ENCODE data around the gene ITIH3.

The ITIH3 gene

DNA sequence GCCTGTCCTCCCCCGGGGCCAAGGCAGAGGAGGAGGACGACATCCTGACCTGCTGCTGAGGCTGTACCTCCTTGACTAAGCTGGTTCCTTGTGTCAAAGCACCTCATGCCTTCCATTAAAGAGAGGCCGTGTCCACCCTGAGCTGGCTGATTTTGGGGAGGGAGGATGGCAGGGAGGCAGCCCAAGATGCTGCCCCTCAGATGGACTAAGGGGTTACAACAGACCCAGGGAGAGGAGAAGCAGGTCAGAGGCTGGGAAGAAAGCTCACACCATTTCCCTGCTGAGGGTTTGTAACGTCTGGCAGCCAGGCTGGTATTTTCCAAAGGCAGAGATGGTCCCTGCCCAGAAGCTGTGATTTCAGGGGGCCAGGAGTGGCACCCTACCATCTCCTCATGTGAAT lies 2.7 kb upstream of the ITIH3 start:
- no peak for DNase-seq (ENCODE audit: low read depth, low spot score)
- H3K27me3 ChIP-seq (ENCODE audit: insufficient read depth, insufficient read length), result peaks cover 5% of the 10 kb centered on the region
- H3K4me1 ChIP-seq (ENCODE audit: insufficient read depth, insufficient read length), result peaks cover 4% of the 10 kb centered on the region
- H3K9me3 ChIP-seq (ENCODE audit: insufficient read depth, low read length), result no peaks in the 10 kb centered on the region
- H3K9ac ChIP-seq (ENCODE audit: insufficient read length, low read depth), result no peak overlapping the region
- H3K36me3 ChIP-seq (ENCODE audit: insufficient read depth, insufficient read length, low read length), result no peaks in the 10 kb centered on the region
- no peak overlapping the region for H3K4me3 ChIP-seq (ENCODE audit: insufficient read length, low read depth)
- TF ChIP-seq SUZ12 (IDR thresholded peaks at IDR 0.05; ENCODE audit: extremely low read depth, insufficient read depth, insufficient read length), result no peak
- no peak for TF ChIP-seq ZNF274 (IDR thresholded peaks at IDR 0.05; ENCODE audit: low read depth, low read length)
- TF ChIP-seq YY1 (IDR thresholded peaks at IDR 0.05; ENCODE audit: insufficient read depth, insufficient read length), result no peak

DNA sequence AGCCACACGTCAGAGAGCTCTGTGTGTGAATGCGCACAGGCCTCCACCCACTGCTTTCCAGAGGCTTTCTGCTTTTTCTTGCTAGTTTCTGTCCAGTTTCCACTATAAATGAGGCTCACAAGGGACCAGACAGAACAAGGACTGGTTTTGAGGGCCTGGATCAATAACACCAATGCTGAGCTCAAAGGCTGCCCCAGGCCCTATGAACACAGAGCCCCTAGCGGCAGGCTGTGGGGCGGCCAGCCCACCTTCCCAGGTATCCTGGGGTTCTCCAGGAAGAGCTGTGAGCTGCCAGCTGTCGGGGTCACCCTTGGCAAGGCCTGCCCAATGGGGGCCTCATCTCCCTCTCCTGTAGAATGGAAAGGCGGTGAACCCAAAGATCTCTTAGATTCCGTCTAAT lies 2.2 kb upstream of the ITIH3 start:
- TF ChIP-seq SUZ12 (IDR thresholded peaks at IDR 0.05; ENCODE audit: extremely low read depth, insufficient read depth, insufficient read length) (no peak), ZNF274 (IDR thresholded peaks at IDR 0.05; ENCODE audit: low read depth, low read length) (no peak), YY1 (IDR thresholded peaks at IDR 0.05; ENCODE audit: insufficient read depth, insufficient read length) (no peak)
- no peak overlapping the region for H3K4me3 ChIP-seq (ENCODE audit: insufficient read length, low read depth)
- no peak for DNase-seq (ENCODE audit: low read depth, low spot score)
- no peaks in the 10 kb centered on the region for H3K9me3 ChIP-seq (ENCODE audit: insufficient read depth, low read length)
- H3K9ac ChIP-seq (ENCODE audit: insufficient read length, low read depth), result no peak overlapping the region
- peaks cover 4% of the 10 kb centered on the region for H3K4me1 ChIP-seq (ENCODE audit: insufficient read depth, insufficient read length)
- peaks cover 5% of the 10 kb centered on the region for H3K27me3 ChIP-seq (ENCODE audit: insufficient read depth, insufficient read length)
- no peaks in the 10 kb centered on the region for H3K36me3 ChIP-seq (ENCODE audit: insufficient read depth, insufficient read length, low read length)

DNA sequence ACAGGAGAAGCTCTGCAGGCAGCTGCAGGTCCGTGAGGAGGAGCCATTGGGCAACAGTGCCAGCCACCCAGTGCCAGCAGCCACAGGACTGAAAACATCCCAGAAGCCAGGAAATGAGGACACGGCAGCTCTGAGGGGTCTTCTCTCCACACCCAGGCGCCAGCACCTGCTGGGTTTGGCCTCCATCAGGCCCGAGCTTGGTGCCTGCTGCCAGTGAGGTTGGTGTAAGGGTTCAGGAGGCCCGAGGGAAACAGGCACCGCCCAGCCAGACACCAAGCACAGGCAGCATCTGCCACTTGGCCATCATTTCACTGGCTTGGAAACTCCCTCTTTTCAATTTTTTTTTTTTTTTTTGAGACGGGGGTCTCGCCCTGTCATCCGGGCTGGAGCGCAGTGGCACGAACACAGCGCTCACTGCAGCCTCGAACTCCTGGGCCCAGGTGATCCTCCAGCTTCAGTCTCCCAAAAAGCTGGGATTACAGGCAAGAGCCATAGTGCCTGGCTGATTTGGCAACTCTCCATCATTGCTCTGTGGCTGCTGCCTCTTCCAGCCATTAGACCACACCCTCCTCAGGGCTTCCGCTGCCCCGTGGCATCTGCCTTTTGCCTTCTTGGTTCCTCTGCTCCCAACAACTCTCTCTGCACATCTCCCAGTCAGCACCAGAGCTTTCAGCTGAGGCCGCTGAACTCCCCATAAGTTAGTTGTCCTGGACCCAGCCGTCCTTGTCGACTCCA lies 1.5 kb upstream of the ITIH3 start:
- Histone ChIP-seq H3K36me3 (ENCODE audit: insufficient read depth, insufficient read length, low read length) (no peaks in the 10 kb centered on the region), H3K9me3 (ENCODE audit: insufficient read depth, low read length) (no peaks in the 10 kb centered on the region), H3K27me3 (ENCODE audit: insufficient read depth, insufficient read length) (peaks cover 5% of the 10 kb centered on the region), H3K9ac (ENCODE audit: insufficient read length, low read depth) (no peak overlapping the region), H3K4me3 (ENCODE audit: insufficient read length, low read depth) (no peak overlapping the region), H3K4me1 (ENCODE audit: insufficient read depth, insufficient read length) (peaks cover 4% of the 10 kb centered on the region)
- DNase-seq (ENCODE audit: low read depth, low spot score), result no peak
- no peak for TF ChIP-seq SUZ12 (IDR thresholded peaks at IDR 0.05; ENCODE audit: extremely low read depth, insufficient read depth, insufficient read length)
- no peak for TF ChIP-seq ZNF274 (IDR thresholded peaks at IDR 0.05; ENCODE audit: low read depth, low read length)
- no peak for TF ChIP-seq YY1 (IDR thresholded peaks at IDR 0.05; ENCODE audit: insufficient read depth, insufficient read length)

- Histone ChIP-seq H3K36me3 (ENCODE audit: insufficient read depth, insufficient read length, low read length) (no peaks in the 10 kb centered on the region), H3K4me3 (ENCODE audit: insufficient read length, low read depth) (no peak overlapping the region), H3K9me3 (ENCODE audit: insufficient read depth, low read length) (no peaks in the 10 kb centered on the region), H3K9ac (ENCODE audit: insufficient read length, low read depth) (no peak overlapping the region), H3K4me1 (ENCODE audit: insufficient read depth, insufficient read length) (peaks cover 6% of the 10 kb centered on the region), H3K27me3 (ENCODE audit: insufficient read depth, insufficient read length) (peaks cover 5% of the 10 kb centered on the region)
- no peak for DNase-seq (ENCODE audit: low read depth, low spot score)
- no peak for TF ChIP-seq YY1 (IDR thresholded peaks at IDR 0.05; ENCODE audit: insufficient read depth, insufficient read length)
- TF ChIP-seq ZNF274 (IDR thresholded peaks at IDR 0.05; ENCODE audit: low read depth, low read length), result no peak
- TF ChIP-seq SUZ12 (IDR thresholded peaks at IDR 0.05; ENCODE audit: extremely low read depth, insufficient read depth, insufficient read length), result no peak
Measured at GRCh38 chr3:52793702-52794611, 639 bp upstream of the ITIH3 start.

DNA sequence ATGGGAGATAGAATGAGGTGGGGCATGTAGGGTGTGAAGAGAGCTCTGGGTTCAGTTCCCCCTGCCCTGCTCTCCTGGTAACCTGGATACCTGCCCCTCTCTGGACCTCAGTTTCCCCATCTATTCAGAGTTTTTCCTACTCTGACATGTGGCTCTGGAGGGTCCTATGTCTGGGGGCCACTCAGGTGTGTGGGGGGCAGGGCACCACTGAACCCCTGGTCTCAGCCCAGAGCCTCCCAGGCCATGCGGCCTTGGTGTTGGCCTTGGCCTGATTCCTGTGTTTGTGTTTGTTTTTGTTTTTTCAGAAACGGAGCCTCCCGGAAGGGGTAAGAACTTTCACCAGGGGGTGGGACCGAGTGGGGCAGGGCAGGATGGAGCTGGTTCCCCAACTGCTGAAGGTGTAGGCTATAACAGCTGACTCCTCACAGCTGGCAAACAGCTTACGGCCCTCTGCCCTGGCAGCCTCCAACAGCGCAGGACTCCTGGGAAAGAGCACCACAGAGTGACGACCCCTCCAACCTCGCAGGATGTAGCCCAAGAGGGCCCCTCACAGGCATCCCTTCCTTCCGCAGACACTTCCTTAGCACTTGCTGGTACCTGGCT lies 803 bp downstream of the ITIH3 start:
- H3K4me1 ChIP-seq (ENCODE audit: insufficient read depth, insufficient read length), result peaks cover 9% of the 10 kb centered on the region
- TF ChIP-seq SUZ12 (IDR thresholded peaks at IDR 0.05; ENCODE audit: extremely low read depth, insufficient read depth, insufficient read length) (no peak), ZNF274 (IDR thresholded peaks at IDR 0.05; ENCODE audit: low read depth, low read length) (no peak), YY1 (IDR thresholded peaks at IDR 0.05; ENCODE audit: insufficient read depth, insufficient read length) (no peak)
- H3K9ac ChIP-seq (ENCODE audit: insufficient read length, low read depth), result no peak overlapping the region
- no peak overlapping the region for H3K4me3 ChIP-seq (ENCODE audit: insufficient read length, low read depth)
- no peaks in the 10 kb centered on the region for H3K36me3 ChIP-seq (ENCODE audit: insufficient read depth, insufficient read length, low read length)
- H3K27me3 ChIP-seq (ENCODE audit: insufficient read depth, insufficient read length), result peaks cover 3% of the 10 kb centered on the region
- no peak for DNase-seq (ENCODE audit: low read depth, low spot score)
- no peaks in the 10 kb centered on the region for H3K9me3 ChIP-seq (ENCODE audit: insufficient read depth, low read length)

DNA sequence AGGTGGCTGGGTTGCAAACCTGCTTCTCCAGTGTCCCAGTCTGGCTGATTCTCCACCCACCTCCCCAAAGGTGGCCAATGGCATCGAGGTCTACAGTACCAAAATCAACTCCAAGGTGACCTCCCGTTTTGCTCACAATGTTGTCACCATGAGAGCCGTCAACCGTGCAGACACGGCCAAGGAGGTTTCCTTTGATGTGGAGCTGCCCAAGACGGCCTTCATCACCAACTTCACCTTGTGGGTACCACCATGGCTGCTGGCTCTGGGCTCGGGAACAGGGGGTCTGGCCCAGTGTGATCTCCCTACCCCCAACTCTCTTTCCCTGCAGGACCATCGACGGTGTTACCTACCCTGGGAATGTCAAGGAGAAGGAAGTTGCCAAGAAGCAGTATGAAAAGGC lies 1.8 kb downstream of the ITIH3 start:
- TF ChIP-seq SUZ12 (IDR thresholded peaks at IDR 0.05; ENCODE audit: extremely low read depth, insufficient read depth, insufficient read length) (no peak), ZNF274 (IDR thresholded peaks at IDR 0.05; ENCODE audit: low read depth, low read length) (no peak), YY1 (IDR thresholded peaks at IDR 0.05; ENCODE audit: insufficient read depth, insufficient read length) (no peak)
- H3K4me3 ChIP-seq (ENCODE audit: insufficient read length, low read depth), result no peak overlapping the region
- no peaks in the 10 kb centered on the region for H3K9me3 ChIP-seq (ENCODE audit: insufficient read depth, low read length)
- peaks cover 9% of the 10 kb centered on the region for H3K4me1 ChIP-seq (ENCODE audit: insufficient read depth, insufficient read length)
- peaks cover 3% of the 10 kb centered on the region for H3K27me3 ChIP-seq (ENCODE audit: insufficient read depth, insufficient read length)
- no peaks in the 10 kb centered on the region for H3K36me3 ChIP-seq (ENCODE audit: insufficient read depth, insufficient read length, low read length)
- no peak for DNase-seq (ENCODE audit: low read depth, low spot score)
- H3K9ac ChIP-seq (ENCODE audit: insufficient read length, low read depth), result no peak overlapping the region
